ENCODE data around the gene BAG5. TPM values are rescaled to one million over a fixed set of nuclear protein-coding genes. Genes with fewer than 3 reads are reported as not detected.

Gene BAG5
- total and polyA plus RNA-seq, 4 donors: 9.2 to 30.8 (median 22.6) TPM

DNA sequence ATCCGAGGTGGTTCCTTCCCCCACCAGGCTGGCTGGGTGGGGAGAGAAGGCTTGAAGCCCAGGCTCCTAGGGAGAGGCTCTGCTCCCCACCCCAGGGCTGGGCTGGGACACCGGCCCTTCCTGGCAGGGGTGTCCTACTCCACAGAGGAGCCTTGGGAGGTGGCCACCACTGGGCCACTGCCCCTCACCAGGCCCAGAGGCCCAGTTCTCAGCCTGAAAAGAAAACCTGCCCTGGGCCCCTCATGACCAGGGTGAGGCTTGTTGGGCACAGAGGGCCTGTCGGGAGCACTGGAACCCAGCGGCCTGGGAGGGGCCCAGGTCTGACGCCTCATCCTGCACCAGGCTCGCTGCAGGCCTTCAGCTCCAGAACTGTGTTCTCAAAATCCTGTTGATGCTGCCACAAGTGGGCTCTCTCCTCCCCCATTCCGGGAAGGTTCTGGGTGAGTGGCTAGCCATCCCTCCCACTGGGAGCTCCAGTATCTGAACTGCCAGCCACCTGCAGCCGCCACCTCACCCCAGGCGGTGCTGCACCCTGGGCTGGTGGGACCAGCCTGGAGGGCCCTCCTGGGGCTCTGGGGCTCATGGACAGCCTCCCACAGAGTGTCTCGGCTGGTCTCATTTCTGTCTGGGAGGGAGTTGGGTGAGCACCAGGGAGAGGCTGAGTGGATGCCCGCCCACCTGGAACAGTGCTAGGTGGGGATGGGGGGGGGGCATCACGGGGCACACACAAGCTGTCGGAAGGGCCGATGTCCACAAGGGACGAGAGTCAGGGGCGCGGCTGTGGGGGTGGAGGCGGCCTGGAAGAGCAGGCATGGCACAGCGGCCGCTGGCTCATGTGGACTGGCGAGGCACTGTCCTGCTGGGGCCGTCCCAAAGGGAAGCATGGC lies 11.8 kb downstream of the BAG5 start:
- DNase-seq (peak; percentile 59 to 80), ATAC-seq (ENCODE audit: low FRiP score) (peak; percentile 19)
- Histone ChIP-seq H3K36me3 (ENCODE audit: control insufficient read depth in 1 of 2, insufficient read depth in 2 of 2, low read length in 1 of 2) (no peaks in the 10 kb centered on the region), H3K4me1 (ENCODE audit: control insufficient read depth in 1 of 2, insufficient read depth in 2 of 2, low read length in 2 of 2) (no peaks in the 10 kb centered on the region), H3K27ac (ENCODE audit: low read depth in 1 of 2, low read length in 2 of 2) (peak overlapping the region; percentile 81 to 93), H3K4me3 (ENCODE audit: low read length in 2 of 2) (no peak overlapping the region), H3K27me3 (ENCODE audit: control insufficient read depth in 1 of 2, insufficient read depth in 2 of 2, low read length in 1 of 2) (no peaks in the 10 kb centered on the region), H3K9me3 (ENCODE audit: control insufficient read depth, low read length) (no peaks in the 10 kb centered on the region)
- 29 to 33% methylated on average over 19 to 22 of the region's 22 CpGs for WGBS, 2 donors
- intact Hi-C loops (cut with DNase I): no loop called here

DNA sequence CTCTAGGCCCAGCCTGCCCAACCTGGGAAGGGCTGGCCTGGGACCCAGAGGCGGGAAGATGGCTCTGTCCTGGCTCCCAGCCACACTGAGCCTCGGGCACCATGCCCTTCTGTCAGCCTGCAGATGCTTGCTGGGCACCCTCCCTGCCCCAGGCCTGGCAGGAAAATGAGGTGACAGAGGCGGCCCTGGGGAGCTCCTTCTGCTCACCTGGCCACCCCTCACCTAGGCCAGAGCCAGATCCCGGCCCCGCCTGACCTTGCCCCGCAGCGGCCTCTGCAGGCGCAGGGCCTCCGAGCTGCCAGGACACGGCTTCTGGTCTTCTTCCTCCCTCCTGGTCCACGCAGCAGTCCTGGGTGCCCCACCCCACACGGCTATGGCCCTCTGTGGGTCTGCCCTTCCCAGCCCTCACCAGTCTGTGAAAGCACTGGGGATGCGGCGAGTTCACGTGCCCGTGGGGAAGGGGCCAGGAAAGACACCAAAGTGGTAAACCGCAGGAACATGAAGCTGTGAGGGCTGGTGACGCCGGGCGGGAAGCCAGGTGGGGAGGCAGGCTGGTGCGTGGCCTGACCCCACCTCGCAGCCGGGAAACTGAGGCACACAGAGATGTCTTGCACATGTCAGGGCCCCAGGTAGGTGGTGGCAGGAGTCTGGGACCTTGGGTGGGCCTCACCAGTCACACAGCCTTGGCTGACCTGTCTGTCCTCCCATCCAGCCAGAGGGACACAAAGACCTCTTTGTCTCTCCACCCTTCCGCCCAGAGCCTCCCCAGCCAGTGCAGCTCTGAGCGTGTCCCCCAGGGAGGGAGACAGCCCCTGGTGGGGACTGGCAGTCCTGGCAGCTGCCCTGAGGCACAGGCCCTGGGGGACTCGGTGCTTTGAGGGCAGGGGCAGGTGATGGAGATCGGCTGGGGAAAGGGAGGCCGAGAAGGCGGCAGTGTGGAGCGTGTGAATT lies 12.8 kb downstream of the BAG5 start:
- H3K9me3 ChIP-seq (ENCODE audit: control insufficient read depth, low read length): no peaks in the 10 kb centered on the region
- no peaks in the 10 kb centered on the region for H3K36me3 ChIP-seq (ENCODE audit: control insufficient read depth in 1 of 2, insufficient read depth in 2 of 2, low read length in 1 of 2)
- no peaks in the 10 kb centered on the region for H3K27me3 ChIP-seq (ENCODE audit: control insufficient read depth in 1 of 2, insufficient read depth in 2 of 2, low read length in 1 of 2)
- H3K4me1 ChIP-seq (ENCODE audit: control insufficient read depth in 1 of 2, insufficient read depth in 2 of 2, low read length in 2 of 2): no peaks in the 10 kb centered on the region
- H3K27ac ChIP-seq (ENCODE audit: low read depth in 1 of 2, low read length in 2 of 2): no peak overlapping the region
- WGBS, 2 donors: 79 to 82% methylated on average over 30 of the region's 30 CpGs
- no peak overlapping the region for H3K4me3 ChIP-seq (ENCODE audit: low read length in 2 of 2)
- intact Hi-C loops (cut with DNase I): loop anchor here in 1 of 2 donors (5.0 kb wide), 1 partner anchor 47 kb away; no protein-coding TSS in a partner anchor
- DNase-seq (peak; percentile 53 to 74), ATAC-seq (ENCODE audit: low FRiP score) (no peak)

DNA sequence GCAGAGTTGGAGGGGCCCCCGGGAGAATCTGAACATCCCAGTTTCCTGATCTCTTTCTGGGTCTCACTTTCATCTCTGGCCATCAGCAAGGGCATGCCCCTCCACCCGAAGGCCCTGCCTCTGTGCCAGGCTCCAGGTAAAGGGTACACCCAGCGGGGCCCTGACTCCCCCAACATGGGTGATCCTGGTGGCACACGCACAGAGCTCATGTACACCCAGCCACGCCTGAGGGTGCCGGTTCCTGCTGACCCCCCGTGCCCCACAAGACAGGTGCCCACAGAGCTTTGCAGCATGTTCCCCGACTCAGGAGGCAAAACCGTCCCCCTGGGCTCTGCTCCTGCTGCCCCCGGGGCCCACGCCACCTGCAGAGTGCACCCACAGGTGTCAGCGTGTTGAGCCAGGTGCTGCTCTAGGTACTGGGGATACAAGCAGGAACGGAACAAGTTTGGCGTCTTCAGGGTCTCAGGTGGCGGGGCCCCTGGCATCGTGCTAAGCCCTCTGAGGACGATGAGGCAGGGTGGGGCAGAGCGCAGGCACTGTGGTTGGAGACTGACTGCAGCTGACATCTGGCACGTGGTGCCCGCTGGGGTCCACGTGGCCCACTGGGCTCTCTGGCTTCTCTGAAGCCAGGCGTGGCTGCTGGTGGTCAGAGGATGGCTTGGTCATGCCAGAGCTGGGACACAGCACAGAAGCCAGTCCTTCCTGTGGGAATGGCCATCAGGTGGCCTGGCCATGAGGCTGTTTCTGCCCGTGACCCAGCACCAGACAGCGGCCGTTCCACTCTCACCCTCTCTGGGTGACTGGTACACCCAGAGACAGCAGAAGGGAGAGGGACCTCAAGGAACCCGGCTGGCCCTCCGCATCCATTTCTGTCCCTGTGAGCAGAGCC lies 13.8 kb downstream of the BAG5 start:
- intact Hi-C loops (cut with DNase I): loop anchor here in 1 of 2 donors (5.0 kb wide), 1 partner anchor 46 kb away; no protein-coding TSS in a partner anchor
- ATAC-seq (ENCODE audit: low FRiP score): no peak
- Histone ChIP-seq H3K4me3 (ENCODE audit: low read length in 2 of 2) (no peak overlapping the region), H3K27me3 (ENCODE audit: control insufficient read depth in 1 of 2, insufficient read depth in 2 of 2, low read length in 1 of 2) (no peaks in the 10 kb centered on the region), H3K27ac (ENCODE audit: low read depth in 1 of 2, low read length in 2 of 2) (no peak overlapping the region), H3K9me3 (ENCODE audit: control insufficient read depth, low read length) (no peaks in the 10 kb centered on the region), H3K36me3 (ENCODE audit: control insufficient read depth in 1 of 2, insufficient read depth in 2 of 2, low read length in 1 of 2) (no peaks in the 10 kb centered on the region), H3K4me1 (ENCODE audit: control insufficient read depth in 1 of 2, insufficient read depth in 2 of 2, low read length in 2 of 2) (no peaks in the 10 kb centered on the region)
- DNase-seq: peak; percentile 42 to 66
- WGBS, 2 donors: 87 to 89% methylated on average over 25 to 27 of the region's 27 CpGs

DNA sequence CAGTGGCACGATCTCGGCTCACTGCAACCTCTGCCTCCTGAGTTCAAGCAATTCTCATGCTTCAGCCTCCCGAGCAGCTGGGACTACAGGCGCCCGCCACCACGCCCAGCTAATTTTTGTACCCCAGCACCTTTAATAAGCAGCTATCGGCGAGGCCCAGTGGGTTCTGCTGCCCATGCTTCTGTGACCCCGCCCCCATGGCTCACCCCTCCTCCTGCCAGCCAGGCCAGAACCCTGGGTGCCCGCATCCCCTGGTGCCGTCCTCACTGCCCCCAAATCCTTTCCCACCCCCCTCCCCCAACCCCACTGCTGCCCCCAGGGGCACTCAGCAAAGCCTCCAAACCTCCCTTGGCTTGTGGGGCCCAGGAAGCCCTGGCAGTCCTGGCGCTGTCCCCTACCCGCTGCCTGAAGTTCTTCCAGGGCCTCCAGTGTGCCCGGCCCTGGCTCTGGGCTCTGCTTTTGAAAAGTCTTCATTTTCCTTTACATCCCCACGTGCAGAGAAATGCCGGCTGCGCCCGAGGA lies 14.5 kb downstream of the BAG5 start:
- ATAC-seq (ENCODE audit: low FRiP score) (no peak), DNase-seq (peak in 1 of 2 donors; percentile 40)
- intact Hi-C loops (cut with DNase I): loop anchor here (2.0 to 5.0 kb wide), 2 partner anchors 29 to 46 kb away; no protein-coding TSS in a partner anchor
- Histone ChIP-seq H3K27ac (ENCODE audit: low read depth in 1 of 2, low read length in 2 of 2) (no peak overlapping the region), H3K4me3 (ENCODE audit: low read length in 2 of 2) (no peak overlapping the region), H3K27me3 (ENCODE audit: control insufficient read depth in 1 of 2, insufficient read depth in 2 of 2, low read length in 1 of 2) (no peaks in the 10 kb centered on the region), H3K4me1 (ENCODE audit: control insufficient read depth in 1 of 2, insufficient read depth in 2 of 2, low read length in 2 of 2) (no peaks in the 10 kb centered on the region), H3K9me3 (ENCODE audit: control insufficient read depth, low read length) (no peaks in the 10 kb centered on the region), H3K36me3 (ENCODE audit: control insufficient read depth in 1 of 2, insufficient read depth in 2 of 2, low read length in 1 of 2) (no peaks in the 10 kb centered on the region)
- WGBS, 2 donors: 82 to 87% methylated on average over 18 of the region's 18 CpGs

DNA sequence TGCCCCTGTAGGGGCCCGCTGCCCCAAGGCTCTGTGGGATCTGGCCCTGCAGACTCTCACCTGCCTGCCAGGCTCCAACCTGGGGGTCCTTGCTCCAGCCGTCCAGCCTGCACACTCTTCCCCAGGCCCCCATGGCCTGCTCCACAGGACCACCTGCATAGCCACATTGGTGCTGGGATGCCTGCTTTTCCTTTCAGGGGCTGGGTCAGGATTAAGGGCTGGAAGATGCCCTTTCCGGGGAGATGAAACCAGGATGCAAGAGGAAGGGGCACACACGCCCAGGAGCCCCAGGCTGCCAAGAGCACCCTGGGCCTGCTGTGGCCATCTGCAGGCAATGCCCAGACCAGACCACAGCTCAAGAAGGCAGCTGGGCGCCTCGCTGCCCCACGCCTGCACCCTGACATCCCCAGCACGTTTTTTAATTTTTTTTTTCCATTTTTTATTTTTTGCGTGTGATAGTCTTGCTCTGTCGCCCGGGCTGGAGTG lies 15.0 kb downstream of the BAG5 start:
- Histone ChIP-seq H3K9me3 (ENCODE audit: control insufficient read depth, low read length) (no peaks in the 10 kb centered on the region), H3K36me3 (ENCODE audit: control insufficient read depth in 1 of 2, insufficient read depth in 2 of 2, low read length in 1 of 2) (no peaks in the 10 kb centered on the region), H3K4me3 (ENCODE audit: low read length in 2 of 2) (no peak overlapping the region), H3K4me1 (ENCODE audit: control insufficient read depth in 1 of 2, insufficient read depth in 2 of 2, low read length in 2 of 2) (no peaks in the 10 kb centered on the region), H3K27ac (ENCODE audit: low read depth in 1 of 2, low read length in 2 of 2) (no peak overlapping the region), H3K27me3 (ENCODE audit: control insufficient read depth in 1 of 2, insufficient read depth in 2 of 2, low read length in 1 of 2) (no peaks in the 10 kb centered on the region)
- 82 to 83% methylated on average over 11 of the region's 11 CpGs for WGBS, 2 donors
- ATAC-seq (ENCODE audit: low FRiP score): no peak
- intact Hi-C loops (cut with DNase I): loop anchor here (2.0 to 5.0 kb wide), 2 partner anchors 29 to 45 kb away; no protein-coding TSS in a partner anchor
- no peak for DNase-seq

DNA sequence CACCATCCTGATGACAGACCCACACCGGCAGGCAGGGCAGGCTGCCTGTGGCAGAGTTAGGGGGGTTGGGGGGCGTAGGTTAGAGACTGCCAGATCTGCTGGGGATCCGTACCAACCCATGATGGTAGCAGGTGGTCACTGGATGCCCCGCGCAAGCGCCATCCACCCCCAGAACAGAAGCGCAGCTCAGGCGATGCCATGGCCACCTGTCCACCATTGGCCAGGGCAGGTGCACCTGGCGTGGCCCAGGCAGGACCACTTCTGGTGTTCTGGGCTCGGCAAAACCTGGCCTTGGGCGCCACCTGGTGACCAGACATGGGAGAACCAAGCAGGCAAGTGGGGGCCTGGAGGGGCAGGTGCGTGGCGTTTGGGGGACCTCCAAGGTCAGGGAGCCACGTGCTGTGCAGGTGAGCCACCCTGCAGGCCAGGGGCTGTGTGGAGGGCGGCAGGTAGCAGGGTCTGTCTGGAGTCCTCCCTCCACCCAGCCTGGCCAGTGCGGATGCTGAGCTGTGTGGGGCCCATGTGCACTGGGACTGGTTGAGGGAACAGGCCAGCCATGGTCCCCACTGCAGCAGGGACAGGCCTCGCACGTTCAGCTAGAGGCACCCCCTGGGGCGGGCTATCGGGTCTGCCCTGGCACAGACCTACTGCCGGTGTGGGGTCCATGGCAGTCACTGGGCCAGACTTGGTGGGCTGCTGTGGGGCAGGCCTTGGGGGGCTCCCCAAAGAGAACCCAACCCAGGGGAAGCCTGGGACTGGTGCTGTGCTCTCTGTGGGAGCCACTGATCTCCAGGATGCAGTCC lies 15.6 kb downstream of the BAG5 start:
- ATAC-seq (ENCODE audit: low FRiP score): peak; percentile 34
- H3K36me3 ChIP-seq (ENCODE audit: control insufficient read depth in 1 of 2, insufficient read depth in 2 of 2, low read length in 1 of 2): no peaks in the 10 kb centered on the region
- no peak overlapping the region for H3K27ac ChIP-seq (ENCODE audit: low read depth in 1 of 2, low read length in 2 of 2)
- intact Hi-C loops (cut with DNase I): loop anchor here (1.0 to 5.0 kb wide), 3 partner anchors 28 to 47 kb away; no protein-coding TSS in a partner anchor
- WGBS, 2 donors: 21 to 23% methylated on average over 21 of the region's 21 CpGs
- H3K4me3 ChIP-seq (ENCODE audit: low read length in 2 of 2): no peak overlapping the region
- peak; percentile 80 to 91 for DNase-seq
- no peaks in the 10 kb centered on the region for H3K9me3 ChIP-seq (ENCODE audit: control insufficient read depth, low read length)
- H3K27me3 ChIP-seq (ENCODE audit: control insufficient read depth in 1 of 2, insufficient read depth in 2 of 2, low read length in 1 of 2): no peaks in the 10 kb centered on the region
- no peaks in the 10 kb centered on the region for H3K4me1 ChIP-seq (ENCODE audit: control insufficient read depth in 1 of 2, insufficient read depth in 2 of 2, low read length in 2 of 2)

DNA sequence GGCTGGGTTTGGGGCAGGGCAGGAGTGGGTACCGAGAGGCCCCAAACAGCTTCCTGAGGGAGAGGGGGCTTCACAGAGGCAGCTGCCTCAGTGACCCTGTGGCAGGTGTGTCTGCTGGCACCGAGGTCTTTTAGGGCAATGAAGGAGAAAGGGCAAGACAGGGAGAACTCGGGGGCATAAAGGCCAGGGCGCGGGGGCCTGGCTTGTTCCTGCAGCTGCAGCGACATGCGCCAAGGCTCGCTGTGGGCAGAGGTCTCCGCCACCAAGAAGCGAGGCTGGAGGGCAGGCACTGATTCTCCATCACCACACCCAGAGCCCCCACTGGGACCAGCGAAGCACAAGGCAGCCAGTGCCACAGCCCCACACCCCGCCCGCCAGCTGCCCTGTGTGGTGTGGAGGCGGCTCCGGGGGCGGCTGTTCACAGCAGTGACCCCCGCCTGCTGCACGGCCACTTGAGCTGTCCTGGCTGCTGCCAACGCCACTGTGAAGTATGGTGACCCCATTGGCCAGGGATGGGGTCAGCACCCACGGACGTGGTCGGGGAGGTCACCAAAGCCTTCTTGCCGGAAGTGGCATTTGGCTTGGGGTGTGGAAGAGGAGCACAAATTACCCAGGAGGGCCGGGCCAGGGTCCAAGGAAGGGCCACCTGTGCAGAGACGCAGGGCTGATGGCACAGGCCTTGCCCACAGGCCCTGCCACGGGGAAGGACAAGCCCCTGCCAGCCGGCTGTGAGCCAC lies 16.4 kb downstream of the BAG5 start:
- 76 to 77% methylated on average over 27 of the region's 27 CpGs for WGBS, 2 donors
- ATAC-seq (ENCODE audit: low FRiP score) (no peak), DNase-seq (peak; percentile 53 to 74)
- H3K36me3 ChIP-seq (ENCODE audit: control insufficient read depth in 1 of 2, insufficient read depth in 2 of 2, low read length in 1 of 2): no peaks in the 10 kb centered on the region
- H3K4me3 ChIP-seq (ENCODE audit: low read length in 2 of 2): no peak overlapping the region
- intact Hi-C loops (cut with DNase I): loop anchor here (1.0 to 5.0 kb wide), 3 partner anchors 27 to 46 kb away; no protein-coding TSS in a partner anchor
- no peaks in the 10 kb centered on the region for H3K27me3 ChIP-seq (ENCODE audit: control insufficient read depth in 1 of 2, insufficient read depth in 2 of 2, low read length in 1 of 2)
- H3K4me1 ChIP-seq (ENCODE audit: control insufficient read depth in 1 of 2, insufficient read depth in 2 of 2, low read length in 2 of 2): no peaks in the 10 kb centered on the region
- no peaks in the 10 kb centered on the region for H3K9me3 ChIP-seq (ENCODE audit: control insufficient read depth, low read length)
- H3K27ac ChIP-seq (ENCODE audit: low read depth in 1 of 2, low read length in 2 of 2): no peak overlapping the region

Data from aorta (tissue), 5 donors.